ENCODE data around the gene NAV2. TPM values are rescaled to one million over a fixed set of nuclear protein-coding genes. Genes with fewer than 3 reads are reported as not detected.

NAV2 gene
- polyA plus RNA-seq, 3 donors, result not detected

DNA sequence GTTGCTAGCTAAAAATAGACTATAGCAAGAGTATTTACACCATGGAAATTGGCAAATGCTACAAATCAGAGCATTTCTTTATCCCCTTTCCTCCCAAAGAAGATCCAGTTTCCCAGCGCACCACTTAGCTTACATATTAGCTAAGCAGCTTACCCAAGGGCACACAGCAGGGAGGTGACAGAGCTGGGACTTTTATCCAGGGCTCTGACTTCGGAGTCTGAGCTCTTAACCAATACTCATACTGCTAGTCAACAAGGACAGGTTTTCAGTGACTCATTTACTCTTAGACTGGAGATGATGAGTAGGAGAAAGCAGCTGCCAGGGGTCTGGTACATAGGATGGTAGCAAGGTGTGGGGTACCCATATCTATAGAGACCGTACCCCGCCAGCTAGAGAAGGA is 38.4 kb downstream of the NAV2 start:
- peaks cover 0 to 3% (median 1%) of the 10 kb centered on the region in 3 donors for H3K27me3 Mint-ChIP-seq (ENCODE audit: low read depth in 3 of 3)
- DNase-seq, result no peak
- Histone ChIP-seq H3K27ac (ENCODE audit: low read depth in 1 of 2, low read length in 2 of 2) (no peak overlapping the region), H3K36me3 (replicated peaks in 1 of 2; ENCODE audit: control insufficient read depth in 1 of 2, insufficient read depth in 2 of 2, low read length in 2 of 2) (no peaks in the 10 kb centered on the region), H3K4me3 (replicated peaks in 1 of 3; ENCODE audit: low read depth in 2 of 3, low read length in 3 of 3) (no peak overlapping the region), H3K4me1 (ENCODE audit: control insufficient read depth in 1 of 2, insufficient read depth in 2 of 2, low read length in 2 of 2) (no peaks in the 10 kb centered on the region), H3K9me3 (replicated peaks in 1 of 2; ENCODE audit: control insufficient read depth in 1 of 2, insufficient read depth in 1 of 2, low read length in 2 of 2) (no peaks in the 10 kb centered on the region), H3K27me3 (ENCODE audit: control insufficient read depth in 2 of 2, insufficient read depth in 2 of 2, low read length in 2 of 2) (no peaks in the 10 kb centered on the region), H4K20me1 (ENCODE audit: insufficient read depth, low read length) (no peaks in the 10 kb centered on the region), H2AFZ (ENCODE audit: insufficient read depth, low read depth, low read length, poor library complexity, severe bottlenecking) (no peak overlapping the region), H3K9ac (ENCODE audit: insufficient read depth, low read length, poor library complexity, severe bottlenecking) (no peak overlapping the region), H3K4me2 (replicated peaks; ENCODE audit: extremely low read depth, low read length, poor library complexity, severe bottlenecking) (no peak overlapping the region), H3K79me2 (ENCODE audit: insufficient read depth, low read length) (no peaks in the 10 kb centered on the region)
- WGBS (ENCODE audit: insufficient coverage), result 86% methylated on average over 1 of the region's 4 CpGs
- TF ChIP-seq, protein P1, sequence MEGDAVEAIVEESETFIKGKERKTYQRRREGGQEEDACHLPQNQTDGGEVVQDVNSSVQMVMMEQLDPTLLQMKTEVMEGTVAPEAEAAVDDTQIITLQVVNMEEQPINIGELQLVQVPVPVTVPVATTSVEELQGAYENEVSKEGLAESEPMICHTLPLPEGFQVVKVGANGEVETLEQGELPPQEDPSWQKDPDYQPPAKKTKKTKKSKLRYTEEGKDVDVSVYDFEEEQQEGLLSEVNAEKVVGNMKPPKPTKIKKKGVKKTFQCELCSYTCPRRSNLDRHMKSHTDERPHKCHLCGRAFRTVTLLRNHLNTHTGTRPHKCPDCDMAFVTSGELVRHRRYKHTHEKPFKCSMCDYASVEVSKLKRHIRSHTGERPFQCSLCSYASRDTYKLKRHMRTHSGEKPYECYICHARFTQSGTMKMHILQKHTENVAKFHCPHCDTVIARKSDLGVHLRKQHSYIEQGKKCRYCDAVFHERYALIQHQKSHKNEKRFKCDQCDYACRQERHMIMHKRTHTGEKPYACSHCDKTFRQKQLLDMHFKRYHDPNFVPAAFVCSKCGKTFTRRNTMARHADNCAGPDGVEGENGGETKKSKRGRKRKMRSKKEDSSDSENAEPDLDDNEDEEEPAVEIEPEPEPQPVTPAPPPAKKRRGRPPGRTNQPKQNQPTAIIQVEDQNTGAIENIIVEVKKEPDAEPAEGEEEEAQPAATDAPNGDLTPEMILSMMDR (IDR thresholded peaks at IDR 0.05), result no peak
- H3K4me1 Mint-ChIP-seq, result no peaks in the 10 kb centered on the region
- intact Hi-C loops (cut with micrococcal nuclease), result no loop called here
- H3K36me3 Mint-ChIP-seq, result no peaks in the 10 kb centered on the region
- H3K9me3 Mint-ChIP-seq, result peaks cover 0 to 6% (median 0%) of the 10 kb centered on the region in 7 donors
- no peak overlapping the region for H3K27ac Mint-ChIP-seq
- no peak overlapping the region for H3K4me3 Mint-ChIP-seq

- Mint-ChIP-seq H3K27me3 (ENCODE audit: low read depth in 3 of 3) (peaks cover 1 to 5% (median 3%) of the 10 kb centered on the region in 3 donors), H3K4me1 (no peaks in the 10 kb centered on the region), H3K27ac (peak overlapping the region in 1 of 7 donors; percentile 15), H3K9me3 (peaks cover 0 to 6% (median 0%) of the 10 kb centered on the region in 7 donors), H3K4me3 (peak overlapping the region in 1 of 2 donors; percentile 28), H3K36me3 (no peaks in the 10 kb centered on the region)
- Histone ChIP-seq H3K9ac (ENCODE audit: insufficient read depth, low read length, poor library complexity, severe bottlenecking) (no peak overlapping the region), H3K4me3 (replicated peaks in 1 of 3; ENCODE audit: low read depth in 2 of 3, low read length in 3 of 3) (no peak overlapping the region), H3K4me2 (replicated peaks; ENCODE audit: extremely low read depth, low read length, poor library complexity, severe bottlenecking) (no peak overlapping the region), H3K4me1 (ENCODE audit: control insufficient read depth in 1 of 2, insufficient read depth in 2 of 2, low read length in 2 of 2) (no peaks in the 10 kb centered on the region), H2AFZ (ENCODE audit: insufficient read depth, low read depth, low read length, poor library complexity, severe bottlenecking) (no peak overlapping the region), H4K20me1 (ENCODE audit: insufficient read depth, low read length) (no peaks in the 10 kb centered on the region), H3K9me3 (replicated peaks in 1 of 2; ENCODE audit: control insufficient read depth in 1 of 2, insufficient read depth in 1 of 2, low read length in 2 of 2) (no peaks in the 10 kb centered on the region), H3K27me3 (ENCODE audit: control insufficient read depth in 2 of 2, insufficient read depth in 2 of 2, low read length in 2 of 2) (no peaks in the 10 kb centered on the region), H3K27ac (ENCODE audit: low read depth in 1 of 2, low read length in 2 of 2) (no peak overlapping the region), H3K79me2 (ENCODE audit: insufficient read depth, low read length) (no peaks in the 10 kb centered on the region), H3K36me3 (replicated peaks in 1 of 2; ENCODE audit: control insufficient read depth in 1 of 2, insufficient read depth in 2 of 2, low read length in 2 of 2) (no peaks in the 10 kb centered on the region)
- intact Hi-C loops (cut with micrococcal nuclease), result no loop called here
- WGBS (ENCODE audit: insufficient coverage), result 93% methylated on average over 3 of the region's 5 CpGs
- DNase-seq, result no peak
- TF ChIP-seq, protein P1 (IDR thresholded peaks at IDR 0.05), result no peak
Measured at GRCh38 chr11:19753451-19754106, 40.9 kb downstream of the NAV2 start.

All from CD14-positive monocyte (primary cell).